ENCODE results near the gene FGFRL1.
A peak's percentile ranks its signal among the peaks of the same experiment; 100 is the strongest.

Gene FGFRL1

GRCh38 chr4:1039493-1040343 is 28.3 kb downstream of the FGFRL1 start:
- peak; percentile 53 for DNase-seq (ENCODE audit: low read depth)

DNA sequence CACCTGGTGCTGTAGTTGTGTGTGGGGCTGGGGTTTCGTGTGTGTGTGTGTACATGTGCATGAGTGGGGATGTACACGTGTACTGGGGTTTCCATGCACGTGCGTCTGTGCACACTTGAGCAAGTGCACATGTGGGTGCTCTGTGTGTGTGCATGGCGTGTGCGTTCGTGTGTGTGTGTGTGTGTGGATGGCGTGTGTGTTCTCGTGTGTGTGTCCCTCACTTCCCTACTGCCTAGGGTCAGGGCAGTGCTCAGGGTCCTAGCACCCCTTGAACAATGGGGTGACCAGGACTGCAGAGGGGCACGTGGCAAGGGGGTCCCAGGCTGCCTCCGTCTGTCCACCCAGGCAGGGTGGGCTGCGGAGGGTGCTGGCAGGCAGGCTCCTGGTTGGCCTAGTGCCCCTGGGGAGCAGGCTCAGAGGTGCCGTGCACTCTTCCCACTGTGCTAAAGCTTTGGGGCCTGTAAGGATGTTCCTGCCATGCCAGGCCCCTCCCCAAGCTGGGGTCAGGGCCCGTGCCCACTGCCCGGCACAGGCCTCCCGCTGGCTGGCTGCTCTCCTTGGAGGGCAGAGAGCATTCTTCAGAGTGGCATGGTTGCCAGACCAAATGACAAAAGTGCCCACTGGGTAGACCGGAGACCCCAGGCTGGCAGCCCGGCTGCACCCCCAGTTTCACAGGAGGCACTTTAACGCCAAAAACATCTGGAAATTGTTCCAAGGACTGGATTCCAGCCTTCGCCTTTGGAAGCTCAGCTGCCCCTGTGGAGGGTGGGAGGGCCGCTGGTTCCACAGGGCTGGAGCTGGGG is 29.1 kb downstream of the FGFRL1 start:
- DNase-seq (ENCODE audit: low read depth), result no peak

DNA sequence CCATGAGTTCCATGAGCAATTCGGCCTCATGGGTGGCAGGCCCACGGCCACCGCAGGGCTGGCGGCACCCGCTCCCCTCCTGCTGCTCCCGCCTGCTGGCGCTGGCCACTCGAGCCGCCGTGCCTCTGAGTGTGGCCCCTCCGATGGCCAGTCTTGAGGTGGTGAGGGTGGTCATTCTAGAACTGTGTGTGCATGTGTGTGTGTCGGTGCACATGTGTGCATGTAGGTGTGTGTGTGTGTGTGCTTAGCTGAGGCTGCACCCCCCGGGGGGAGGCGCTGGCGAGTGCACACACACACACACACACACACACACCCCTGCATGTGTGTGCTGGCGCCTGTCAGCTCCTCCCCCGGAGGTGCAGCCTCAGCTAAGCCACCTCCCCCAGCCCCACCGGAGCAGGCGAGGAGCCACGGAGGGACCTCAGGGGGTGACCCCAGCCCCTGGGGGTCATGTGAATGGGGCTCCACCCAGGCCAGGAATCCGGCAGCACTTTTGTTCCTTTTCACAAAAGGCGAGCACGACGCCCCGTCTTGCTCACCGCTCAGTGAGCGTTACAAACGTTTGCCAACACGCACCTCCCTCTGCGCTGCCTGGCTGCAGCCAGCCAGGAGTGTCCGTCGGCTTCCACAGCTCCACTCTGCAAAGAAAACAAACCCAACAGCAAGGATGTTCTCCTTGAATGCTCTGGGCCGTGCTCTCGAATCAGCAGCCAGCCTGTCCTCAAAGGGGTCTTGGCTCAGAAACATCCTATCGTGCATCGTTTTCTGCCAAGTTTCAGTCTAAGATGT is 29.9 kb downstream of the FGFRL1 start:
- peak; percentile 45 for DNase-seq (ENCODE audit: low read depth)

- DNase-seq (ENCODE audit: low read depth), result no peak
Observed at GRCh38 chr4:1041936-1042330, 30.5 kb downstream of the FGFRL1 start.

GRCh38 chr4:1042352-1043055 is 31.1 kb downstream of the FGFRL1 start:
- no peak for DNase-seq (ENCODE audit: low read depth)

DNA sequence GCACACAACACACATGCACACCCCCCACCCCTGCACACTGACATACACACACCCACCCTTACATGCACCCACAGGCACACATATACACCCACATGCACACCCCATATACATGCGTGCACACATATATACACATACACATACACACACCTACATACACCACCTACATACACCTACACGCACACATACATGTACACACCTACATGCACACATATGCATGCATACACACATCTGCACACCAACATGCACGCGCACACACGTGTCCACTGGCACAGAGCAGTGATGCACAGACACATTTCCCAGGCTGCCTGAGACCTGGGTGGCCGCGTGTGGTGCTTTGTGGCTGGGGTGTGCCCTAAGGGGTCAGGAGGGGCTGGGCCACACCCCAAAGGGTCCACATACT is 31.7 kb downstream of the FGFRL1 start:
- DNase-seq (ENCODE audit: low read depth), result no peak

- peak; percentile 99 for DNase-seq (ENCODE audit: low read depth)
Observed at GRCh38 chr4:1043651-1044468, 32.4 kb downstream of the FGFRL1 start.

DNA sequence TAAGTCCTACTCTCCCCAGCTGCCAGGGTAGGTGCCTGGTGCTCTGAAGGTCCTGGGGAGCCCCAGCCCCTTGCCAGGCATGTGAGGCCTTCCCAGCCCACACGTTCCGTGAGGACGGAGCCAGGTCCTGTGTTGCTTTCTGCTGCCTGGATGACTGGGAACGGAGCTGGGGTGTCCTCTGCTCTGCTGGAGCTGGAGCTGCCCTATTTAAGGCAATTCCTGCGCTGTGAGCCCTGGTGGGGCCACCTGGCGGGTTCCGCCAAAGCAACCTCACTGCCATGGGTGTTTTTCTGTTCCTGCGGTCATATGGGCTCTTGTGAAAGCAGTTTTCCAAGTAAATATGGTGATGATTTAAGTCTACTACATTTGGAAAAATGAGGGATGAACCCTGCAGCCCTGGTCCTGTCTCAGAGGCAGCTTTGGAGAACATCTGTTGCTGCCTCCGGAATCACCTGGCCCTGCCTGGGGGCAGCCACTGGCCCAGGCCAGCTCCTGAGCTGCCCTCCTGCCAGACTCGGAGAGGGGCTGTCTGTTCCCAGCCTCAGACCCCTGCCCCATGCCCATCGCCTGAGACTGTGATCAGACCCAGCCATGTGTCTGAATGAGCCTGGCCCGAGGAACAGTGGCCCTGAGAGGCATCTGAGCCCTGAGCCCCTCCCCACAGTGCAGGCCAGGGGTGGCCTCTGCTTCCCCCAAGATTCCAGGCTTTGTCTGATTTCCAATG is 33.2 kb downstream of the FGFRL1 start:
- no peak for DNase-seq (ENCODE audit: low read depth)

DNA sequence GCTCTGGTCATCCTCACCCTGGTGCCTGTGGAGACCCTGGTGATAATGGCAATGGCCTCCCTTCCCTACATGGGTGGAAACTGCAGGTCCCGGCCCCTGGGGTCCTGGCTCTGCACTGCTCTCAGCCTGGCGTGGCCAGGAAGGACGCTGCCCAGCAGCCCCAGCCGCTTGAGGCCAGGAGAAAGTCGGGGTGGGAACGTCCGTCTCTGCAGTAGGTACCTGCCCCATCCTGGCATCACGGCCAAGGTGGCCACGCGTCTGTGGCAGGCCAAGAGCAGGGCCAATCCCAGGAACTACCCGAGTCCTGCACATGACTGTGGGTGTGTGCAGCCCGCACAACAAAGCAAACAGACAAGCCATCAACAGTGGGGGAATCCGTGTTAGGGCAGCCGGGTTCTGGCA is 33.8 kb downstream of the FGFRL1 start:
- DNase-seq (ENCODE audit: low read depth), result no peak

- no peak for DNase-seq (ENCODE audit: low read depth)
Observed at GRCh38 chr4:1045595-1046201, 34.3 kb downstream of the FGFRL1 start.

DNA sequence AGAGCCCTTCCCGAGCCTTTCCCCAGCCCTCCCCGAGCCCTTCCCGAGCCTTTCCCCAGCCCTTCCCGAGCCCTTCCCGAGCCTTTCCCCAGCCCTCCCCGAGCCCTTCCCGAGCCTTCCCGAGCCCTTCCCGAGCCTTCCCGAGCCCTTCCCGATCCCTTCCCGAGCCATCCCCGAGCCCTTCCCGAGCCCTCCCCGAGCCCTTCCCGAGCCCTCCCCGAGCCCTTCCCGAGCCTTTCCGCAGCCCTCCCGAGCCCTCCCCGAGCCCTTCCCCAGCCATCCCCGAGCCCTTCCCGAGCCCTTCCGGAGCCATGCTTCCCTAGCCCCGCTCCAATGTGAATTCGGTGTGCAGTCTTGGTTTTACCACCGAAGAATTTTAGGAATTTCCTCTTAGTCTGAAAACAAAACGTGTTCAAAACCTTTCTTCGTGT is 35.2 kb downstream of the FGFRL1 start:
- DNase-seq (ENCODE audit: low read depth), result peak; percentile 61

DNA sequence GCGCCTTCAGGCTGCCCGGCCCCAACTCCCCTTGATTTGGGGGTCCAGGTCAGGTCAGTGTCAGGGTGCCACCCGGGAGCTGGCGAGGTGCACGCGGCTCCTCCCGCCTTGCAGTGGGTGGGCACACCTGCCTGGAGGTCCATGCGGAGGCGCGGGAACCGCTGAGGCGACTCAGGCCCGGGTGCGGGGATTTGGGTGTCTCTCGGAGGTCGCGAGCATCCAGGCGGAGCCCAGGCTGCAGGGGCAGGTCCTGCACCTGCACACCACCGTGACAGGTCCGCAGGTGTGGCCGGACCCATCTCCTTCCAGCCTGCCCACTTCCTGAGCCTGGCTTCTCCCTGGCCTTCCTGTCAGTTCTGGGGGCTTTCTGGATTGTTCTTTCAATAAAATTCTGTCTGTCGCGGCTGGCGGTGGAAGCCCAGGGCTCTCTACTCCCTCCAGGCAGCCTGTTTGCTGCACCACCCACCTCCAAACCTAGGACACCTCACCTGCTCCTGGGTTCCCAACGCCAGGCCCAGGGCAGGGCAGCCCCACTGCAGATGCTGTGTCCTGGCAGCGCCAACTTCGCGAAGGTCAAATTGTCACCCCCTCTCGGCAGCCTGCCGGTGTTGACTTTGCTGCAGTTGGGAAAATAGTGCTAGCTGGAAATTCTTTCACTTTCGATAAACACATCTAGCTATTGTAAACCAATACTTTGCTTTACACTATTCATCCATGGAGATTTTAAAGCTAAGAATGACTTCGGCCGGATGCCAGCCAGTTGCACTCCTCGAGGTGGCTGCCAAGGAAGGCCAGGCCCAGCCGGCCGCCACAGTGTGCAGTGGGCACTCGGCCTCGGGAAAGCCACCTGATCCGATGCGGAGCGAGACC is 35.9 kb downstream of the FGFRL1 start:
- DNase-seq (ENCODE audit: low read depth), result peak; percentile 74

GRCh38 chr4:1047976-1048772 is 36.7 kb downstream of the FGFRL1 start:
- no peak for DNase-seq (ENCODE audit: low read depth)

DNA sequence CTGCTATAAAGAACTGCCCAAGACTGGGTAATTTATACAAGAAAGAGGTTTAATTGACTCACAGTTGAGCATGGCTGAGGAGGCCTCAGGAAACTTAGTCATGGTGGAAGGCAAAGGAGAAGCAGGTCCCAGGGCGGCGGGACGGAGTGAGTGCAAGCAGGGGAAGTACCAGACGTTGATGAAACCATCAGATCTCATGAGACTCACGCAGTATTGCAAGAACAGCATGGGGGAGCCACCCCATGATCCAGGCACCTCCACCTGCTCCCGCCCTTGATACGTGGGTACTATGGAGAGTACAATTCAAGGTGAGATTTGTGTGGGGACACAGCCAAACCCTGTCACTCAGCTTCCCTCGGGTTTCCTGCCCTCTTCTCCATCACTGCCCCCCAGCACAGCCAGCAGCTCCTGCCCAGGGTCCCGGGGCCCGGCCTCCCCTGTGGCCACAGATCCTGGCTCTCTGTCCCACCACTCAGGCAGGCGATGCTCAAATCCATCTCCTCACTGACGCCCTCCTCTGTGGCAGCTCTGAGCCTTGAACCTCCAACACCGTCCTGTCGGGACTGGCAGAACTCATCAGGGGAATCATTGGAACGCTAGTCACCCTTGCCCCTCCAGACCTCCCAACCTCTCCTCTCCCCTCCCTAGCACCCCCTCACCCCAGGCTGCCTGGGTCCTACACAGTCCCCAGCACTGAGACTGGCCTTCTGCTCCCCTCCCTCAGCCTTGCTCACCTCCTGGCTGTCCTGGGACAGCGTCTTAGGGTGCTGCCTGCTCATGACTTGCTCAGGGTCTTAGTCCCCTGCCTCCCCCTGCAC is 37.6 kb downstream of the FGFRL1 start:
- no peak for DNase-seq (ENCODE audit: low read depth)

DNA sequence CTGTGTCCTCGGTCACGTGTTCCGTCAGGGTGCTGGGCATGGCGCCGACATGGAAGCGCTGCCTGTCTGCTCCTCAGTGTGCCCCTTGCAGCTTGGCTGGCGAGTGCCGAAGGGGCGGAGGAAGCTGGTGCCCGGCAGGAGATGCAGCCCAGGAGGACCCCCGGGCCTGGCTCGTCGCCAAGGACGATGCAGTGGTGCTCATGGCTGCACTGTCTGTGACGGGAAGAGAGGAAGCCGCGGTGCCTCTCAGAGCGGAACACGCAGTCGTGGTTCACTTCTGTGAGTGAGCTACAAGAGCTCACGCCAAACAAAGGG is 38.1 kb downstream of the FGFRL1 start:
- no peak for DNase-seq (ENCODE audit: low read depth)

GRCh38 chr4:1050486-1051213 is 39.2 kb downstream of the FGFRL1 start:
- DNase-seq (ENCODE audit: low read depth), result peak; percentile 31

DNA sequence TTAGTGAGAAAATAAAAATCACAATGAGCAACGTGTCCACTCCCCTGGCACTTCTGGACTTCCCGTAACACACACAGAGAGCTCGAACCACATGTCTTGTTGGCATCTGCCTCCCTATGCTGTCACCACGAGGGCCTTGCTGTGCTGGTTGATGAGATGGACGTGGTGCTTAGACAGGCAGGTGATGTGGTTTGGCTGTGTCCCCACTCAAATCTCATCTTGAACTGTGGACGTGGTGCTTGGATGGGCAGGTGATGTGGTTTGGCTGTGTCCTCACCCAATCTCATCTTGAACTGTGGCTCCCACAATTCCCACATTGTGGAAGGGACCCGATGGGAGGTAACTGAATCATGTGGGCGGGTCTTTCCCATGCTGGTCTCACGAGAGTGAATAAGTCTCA is 40.0 kb downstream of the FGFRL1 start:
- DNase-seq (ENCODE audit: low read depth), result no peak
